ENCODE measurements around the gene SCYGR5.
"Not testable (repeated sequence)": the region's sequence is repeated elsewhere in the genome, so short reads cannot be mapped to it uniquely, and the experiment has no call there.

SCYGR5 gene

DNA sequence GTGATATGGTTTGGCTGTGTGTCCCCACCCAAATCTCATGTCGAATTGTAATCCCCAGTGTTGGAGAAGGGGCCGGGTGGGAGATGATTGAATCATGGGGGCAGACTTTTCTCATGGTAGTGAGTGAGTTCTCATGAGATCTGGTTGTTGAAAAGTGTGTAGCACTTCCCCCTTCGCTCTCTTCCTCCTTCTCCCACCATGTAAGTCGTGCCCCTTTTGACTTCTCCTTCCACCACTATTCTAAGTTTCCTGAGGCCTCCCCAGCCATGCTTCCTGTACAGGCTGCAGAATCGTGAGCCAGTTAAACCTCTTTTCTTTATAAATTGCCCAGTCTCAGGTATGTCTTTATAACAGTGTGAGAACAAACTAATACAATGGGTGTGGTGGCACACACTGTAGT lies 7.0 kb downstream of the SCYGR5 start:
- DNase-seq (ENCODE audit: low spot score) = not testable (repeated sequence)

DNA sequence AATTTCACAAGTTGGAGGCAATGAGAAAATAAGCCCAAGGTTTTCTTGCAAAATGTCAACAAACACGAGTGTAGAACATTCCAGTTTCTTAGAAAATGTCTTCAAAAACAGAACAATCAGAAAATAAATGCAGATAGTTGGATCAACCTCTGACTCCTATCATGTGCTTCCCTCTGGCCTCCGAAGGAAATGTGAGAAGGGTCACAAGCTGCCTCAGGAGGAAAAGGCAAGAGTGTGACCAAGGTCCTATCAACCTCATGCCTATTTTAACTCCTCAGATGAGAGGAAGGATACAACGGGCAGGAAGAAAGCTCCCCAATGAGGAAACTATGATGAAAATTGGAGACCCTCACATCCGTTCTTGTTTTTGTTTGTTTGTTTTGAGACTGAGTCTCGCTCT lies 7.9 kb downstream of the SCYGR5 start:
- DNase-seq (ENCODE audit: low spot score) = no peak

DNA sequence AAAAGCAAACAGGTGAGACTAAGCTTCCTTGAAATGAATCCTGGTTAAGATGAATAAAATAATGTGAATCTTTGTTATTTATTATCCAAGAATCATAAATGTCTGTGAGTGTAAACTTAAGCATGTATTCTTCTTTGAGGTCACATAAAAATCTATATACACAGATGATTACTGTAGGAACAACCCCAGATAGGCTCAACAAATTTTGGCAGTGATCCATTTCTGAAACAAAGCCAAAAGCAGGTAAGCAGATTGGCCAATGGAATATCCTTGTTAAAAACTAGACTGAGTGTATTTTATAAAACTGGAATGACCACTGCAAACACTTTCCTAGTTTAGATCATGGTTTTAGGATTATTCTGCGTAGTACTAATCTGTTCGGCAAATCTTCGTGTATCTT lies 11.3 kb downstream of the SCYGR5 start:
- DNase-seq (ENCODE audit: low spot score) = no peak

DNA sequence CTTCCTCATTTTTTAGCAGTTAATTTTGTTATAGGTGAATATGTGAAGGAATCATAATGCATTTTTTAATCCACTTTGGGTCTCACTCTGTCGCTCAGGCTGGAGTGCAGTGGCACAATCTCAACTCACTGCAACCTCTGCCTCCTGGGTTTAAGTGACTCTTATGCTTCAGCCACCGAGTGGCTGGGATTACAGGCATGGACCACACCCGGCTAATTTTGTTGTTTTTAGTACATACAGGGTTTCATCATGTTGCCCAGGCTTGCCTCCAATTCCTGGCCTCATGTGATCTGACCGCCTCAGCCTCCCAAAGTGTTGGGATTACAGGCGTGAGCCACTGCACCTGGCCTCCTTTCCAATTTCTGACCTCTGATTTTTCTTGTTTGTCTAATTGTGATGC lies 17.7 kb downstream of the SCYGR5 start:
- DNase-seq (ENCODE audit: low spot score) = no peak

DNA sequence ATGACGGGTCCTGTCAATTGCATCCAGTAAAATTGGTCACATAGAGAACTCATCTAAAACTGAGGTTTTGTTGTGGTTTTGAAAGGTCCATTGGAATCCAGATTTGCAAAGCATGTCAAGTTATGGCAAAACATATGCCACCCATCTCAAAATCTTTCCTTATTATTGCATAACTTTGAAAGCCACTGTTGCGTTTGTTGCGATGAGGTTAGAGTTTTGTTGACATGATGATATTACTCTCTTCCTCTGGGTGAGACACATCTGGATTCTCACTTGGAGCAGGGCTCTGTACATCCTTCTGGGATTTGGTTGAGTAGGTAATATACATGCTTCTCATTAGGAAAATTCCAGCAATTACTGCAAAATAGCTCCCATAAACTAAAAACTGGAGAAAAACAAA lies 20.6 kb downstream of the SCYGR5 start:
- DNase-seq (ENCODE audit: low spot score) = no peak

DNA sequence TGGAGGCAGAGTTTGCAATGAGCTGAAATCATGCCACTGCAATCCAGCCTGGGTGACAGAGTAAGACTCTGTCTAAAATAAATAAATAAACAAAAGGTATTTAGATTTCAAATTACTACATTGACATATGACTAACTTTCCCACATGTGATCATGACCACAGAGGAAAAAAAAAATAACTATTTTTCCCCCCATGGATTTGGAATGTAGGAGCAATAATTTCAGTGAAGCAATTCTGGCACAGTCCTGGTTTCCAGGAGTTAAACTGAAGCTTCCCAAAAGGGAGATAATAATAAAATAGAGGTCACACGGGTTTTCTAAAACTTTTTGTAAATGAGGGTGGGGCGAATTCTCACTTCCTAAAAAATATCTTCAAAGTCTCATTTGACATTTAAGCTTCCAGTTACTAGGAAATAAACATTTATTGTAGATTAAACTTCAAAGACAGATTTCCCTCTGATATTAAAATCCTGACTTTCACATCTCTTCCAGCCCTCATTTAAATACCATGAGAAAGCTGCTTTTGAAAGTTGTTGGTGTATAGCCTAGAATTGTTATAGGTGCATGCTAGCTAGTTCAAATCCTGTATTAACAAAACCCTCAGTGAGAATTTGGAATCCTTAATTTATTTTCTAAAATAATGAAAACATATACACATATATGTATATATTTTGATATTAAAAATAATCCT lies 30.5 kb downstream of the SCYGR5 start:
- no peak for DNase-seq (ENCODE audit: low spot score)

DNA sequence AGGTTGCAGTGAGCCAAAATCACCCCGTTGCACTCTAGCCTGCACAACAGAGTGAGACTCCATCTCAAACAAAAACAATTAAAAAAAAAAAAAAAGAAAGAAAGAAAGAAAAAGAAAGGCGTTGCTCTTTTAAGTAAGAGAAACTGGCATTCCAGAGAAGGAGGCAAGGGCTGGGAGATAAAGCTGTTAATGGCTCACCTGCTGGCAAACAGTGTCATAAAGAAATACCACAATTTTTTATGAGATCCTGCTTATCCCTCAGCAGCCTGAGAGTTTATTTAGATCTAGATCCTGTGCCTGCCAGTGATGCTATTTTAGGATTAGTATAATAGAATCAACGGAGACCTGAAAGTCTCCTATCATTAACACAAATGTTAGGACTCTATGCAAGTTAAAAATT lies 35.0 kb downstream of the SCYGR5 start:
- no peak for DNase-seq (ENCODE audit: low spot score)

DNA sequence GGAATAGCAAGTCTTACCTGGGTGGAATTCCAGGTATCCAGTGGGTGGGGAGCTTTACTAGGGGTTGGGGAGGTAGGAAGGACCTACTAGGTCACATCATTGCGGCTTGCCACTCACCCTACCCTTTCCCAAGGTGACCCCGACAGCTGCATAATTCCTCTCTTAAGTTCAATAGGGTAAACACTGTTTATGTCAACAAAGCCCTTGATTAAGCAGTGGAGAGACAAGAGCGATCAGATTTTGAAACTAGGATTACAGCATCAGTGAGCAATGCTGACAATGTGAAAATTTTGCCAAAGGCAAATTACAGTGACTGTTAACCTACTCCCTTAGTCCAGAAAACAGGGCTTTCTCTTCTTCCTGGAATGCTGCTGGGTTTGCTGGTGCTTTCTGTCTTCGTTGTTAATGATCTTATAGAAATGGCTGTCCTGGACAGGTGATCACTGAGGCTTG lies 36.7 kb downstream of the SCYGR5 start:
- no peak for DNase-seq (ENCODE audit: low spot score)

DNA sequence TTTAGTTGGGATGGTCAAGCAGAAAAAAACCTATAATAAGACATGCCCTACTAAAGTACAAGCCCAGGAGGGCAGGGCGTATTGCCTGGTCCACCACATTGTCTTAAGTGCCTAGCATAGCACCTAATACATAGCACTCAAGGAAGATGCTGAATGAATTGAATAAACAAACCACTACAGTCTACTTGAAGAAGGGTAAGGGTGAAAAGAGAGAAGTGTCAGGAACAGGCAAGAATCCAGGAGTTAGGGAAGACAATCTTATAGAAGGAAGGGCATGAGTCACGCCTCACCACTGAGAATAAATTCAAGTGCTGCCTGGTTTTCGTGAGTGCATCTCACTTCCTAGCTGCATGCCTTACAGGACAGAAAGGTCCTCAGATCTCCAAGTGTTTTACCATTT lies 37.4 kb downstream of the SCYGR5 start:
- DNase-seq (ENCODE audit: low spot score) = no peak

DNA sequence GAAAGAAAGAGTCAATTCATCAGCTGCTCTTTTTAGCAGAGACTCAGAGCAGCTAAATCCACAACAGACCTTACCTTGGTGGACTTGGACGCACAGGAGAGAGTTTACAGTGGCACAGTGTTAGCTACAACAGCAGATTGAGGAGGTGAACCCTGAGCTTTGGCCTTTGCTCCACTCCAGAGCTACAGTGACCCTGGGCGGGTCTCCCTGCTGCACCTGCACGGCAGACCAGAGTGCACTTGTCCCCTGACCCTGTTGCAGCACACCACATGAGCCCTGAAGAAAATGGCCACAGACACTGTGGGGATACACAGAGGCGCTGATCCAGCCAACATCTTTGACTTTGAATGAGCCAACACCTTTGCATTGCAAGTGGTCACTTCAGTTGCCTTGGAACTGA lies 40.3 kb downstream of the SCYGR5 start:
- no peak for DNase-seq (ENCODE audit: low spot score)

DNA sequence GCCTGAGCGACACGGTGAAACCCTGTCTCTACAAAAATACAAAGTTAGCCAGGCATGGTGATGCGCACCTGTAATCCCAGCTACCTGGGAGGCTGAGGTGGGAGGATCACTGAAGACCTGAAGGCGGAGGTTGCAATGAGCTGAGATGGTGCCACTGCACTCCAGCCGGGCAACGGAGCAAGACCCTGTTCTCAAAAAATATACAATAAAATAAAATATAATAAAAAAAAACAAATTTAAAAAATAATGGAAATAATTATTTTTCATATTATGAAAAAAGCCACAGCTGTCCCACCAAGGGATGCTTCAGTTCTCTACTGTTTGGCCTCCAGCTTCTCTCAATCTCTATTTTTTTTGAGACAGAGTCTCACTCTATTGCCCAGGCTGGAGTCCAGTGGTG lies 40.8 kb downstream of the SCYGR5 start:
- no peak for DNase-seq (ENCODE audit: low spot score)

DNA sequence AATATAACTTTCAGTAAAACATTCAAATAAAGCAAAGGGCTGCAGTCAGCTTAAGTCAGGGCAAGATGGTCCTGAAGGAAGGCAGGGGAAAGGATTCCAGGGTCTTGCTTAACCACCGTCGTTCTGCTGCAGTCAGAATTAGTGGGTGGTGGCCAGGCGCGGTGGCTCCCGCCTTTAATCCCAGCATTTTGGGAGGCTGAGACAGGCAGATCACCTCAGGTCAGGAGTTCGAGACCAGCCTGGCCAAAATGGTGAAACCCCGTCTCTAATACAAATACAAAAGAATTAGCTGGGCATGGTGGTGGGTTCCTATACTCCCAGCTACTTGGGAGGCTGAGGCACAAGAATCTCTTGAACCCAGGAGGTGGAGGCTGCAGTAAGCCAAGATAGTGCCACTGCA lies 44.4 kb downstream of the SCYGR5 start:
- DNase-seq (ENCODE audit: low spot score) = no peak

DNA sequence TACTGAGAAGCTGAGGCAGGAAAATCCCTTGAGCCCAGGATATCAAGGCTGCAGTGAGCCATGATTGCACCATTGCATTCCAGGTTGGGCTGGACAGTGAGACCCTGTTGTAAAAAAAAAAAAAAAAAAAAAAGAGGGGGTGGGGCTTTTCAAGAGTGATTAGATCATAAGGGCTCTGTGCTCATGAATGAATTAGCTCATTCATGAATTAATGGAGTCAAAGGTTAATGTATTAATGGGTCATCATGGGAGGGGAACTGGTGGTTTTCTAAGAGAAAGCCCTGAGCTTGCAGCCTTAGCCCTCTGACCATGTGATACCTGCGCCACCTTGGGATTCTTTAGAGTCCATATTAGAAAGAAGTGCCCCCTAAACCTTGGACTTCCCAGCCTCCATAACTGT lies 46.7 kb downstream of the SCYGR5 start:
- DNase-seq (ENCODE audit: low spot score) = no peak

DNA sequence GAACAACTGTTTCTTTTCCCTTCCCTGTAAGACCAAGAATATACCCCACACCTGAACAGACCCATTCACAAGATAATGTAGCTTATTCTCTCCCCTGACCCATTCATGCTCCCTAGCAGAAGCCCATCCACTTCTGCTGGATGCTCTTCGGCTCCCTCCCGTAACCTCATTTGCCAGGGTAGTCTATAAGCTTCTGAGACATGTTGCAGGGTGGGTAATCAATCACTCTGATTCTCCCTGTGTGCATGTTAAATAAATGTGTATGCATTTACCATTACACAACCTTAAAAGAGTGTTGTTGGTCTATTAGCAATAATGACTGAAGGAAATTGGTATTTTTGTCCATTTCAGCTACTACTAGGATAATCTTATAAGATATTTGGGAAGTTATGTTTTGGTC lies 49.9 kb downstream of the SCYGR5 start:
- DNase-seq (ENCODE audit: low spot score) = no peak

All from NAMALWA (cell line).